HepG2 (cell line): ENCODE data around the gene RAMP1. TPM values are rescaled to one million over a fixed set of nuclear protein-coding genes. Genes with fewer than 3 reads are reported as not detected.

ENCODE experiments used
- ATAC-seq: fragments of 200-7000 bp; cut with Tn5 transposase; 3 replicates; pipeline ENCODE4 v1.9.1; 2020; ENCODE audit warnings: mild to moderate bottlenecking, moderate library complexity
- BruUV-seq: library from RNA; stranded (reverse); fragments of 400-500 nt; replicated peaks from 2 replicates; lab custom pipeline; 2021; lab: Mats Ljungman, UMichigan
- CTCF ChIA-PET: fragments of 300-600 bp; formaldehyde crosslinking; extraction: SDS; loops from one replicate; lab custom pipeline; 2021; ENCODE audit warnings: low total read pairs, inconsistent platforms, low intra/inter-chr PET ratio; lab: Yijun Ruan, JAX
- POLR2A ChIA-PET: fragments of 350-600 bp; sonication (Branson Sonifier 250); formaldehyde crosslinking; loops from one replicate; lab custom pipeline; 2020; ENCODE audit warnings: antibody characterized with exemption, inconsistent platforms; lab: Yijun Ruan, JAX
- DNase-seq: peaks from one replicate; pipeline ENCODE4 v3.0.0-alpha.2; 2015; ENCODE audit warnings: low spot score
- FAIRE-seq: peaks from 3 replicates; lab custom pipeline; 2011; peaks lifted over from hg19 to GRCh38; lab: Jason Lieb, UNC
- H2AFZ ChIP-seq: one replicate; pipeline ENCODE4 v1.6.1; 2011; ENCODE audit warnings: low read length, inconsistent platforms
- H3K27ac ChIP-seq: fragments of 300-600 bp; 3 replicates; pipeline ENCODE4 v1.8.0; 2011; ENCODE audit warnings: mixed run types, mild to moderate bottlenecking, mixed read lengths, low read length, inconsistent platforms; ENCODE audit not compliant: insufficient read depth; ENCODE audit errors: extremely low read length
- H3K27me3 ChIP-seq, 2 experiments: fragments of 200-600 bp in 1 of 2; 2 replicates in 1 of 2; 3 replicates in 1 of 2; pipeline versions ENCODE4 v1.6.0 to v1.8.0; 2011; ENCODE audit warnings: low read length in 2 of 2, mild to moderate bottlenecking in 2 of 2, moderate library complexity in 2 of 2, inconsistent platforms in 1 of 2; ENCODE audit not compliant: insufficient read depth in 2 of 2, control insufficient read depth in 1 of 2
- H3K36me3 ChIP-seq, 2 experiments: fragments of 200-600 bp in 1 of 2; replicated peaks in 1 of 2; 2 replicates in 1 of 2; 3 replicates in 1 of 2; pipeline versions ENCODE4 v1.5.1 to v1.8.0; 2011; ENCODE audit warnings: low read length in 2 of 2, inconsistent platforms in 1 of 2; ENCODE audit not compliant: insufficient read depth in 2 of 2, control insufficient read depth in 1 of 2
- H3K4me1 ChIP-seq: 2 replicates; pipeline ENCODE4 v1.5.1; 2012; ENCODE audit warnings: low read length, inconsistent platforms; ENCODE audit not compliant: insufficient read depth
- H3K4me2 ChIP-seq: 2 replicates; pipeline ENCODE4 v1.6.0; 2011; ENCODE audit warnings: low read depth, low read length, inconsistent platforms
- H3K4me3 ChIP-seq, 3 experiments: fragments of 200-600 bp in 1 of 3; sonication (generic), shearing (Covaris generic) in 1 of 3; replicated peaks in 1 of 3; 2 replicates each; pipeline ENCODE4 v1.5.1; 2011 to 2016; ENCODE audit warnings: low read length in 3 of 3, inconsistent platforms in 2 of 3, low read depth in 2 of 3, mild to moderate bottlenecking in 2 of 3, control low read depth in 1 of 3, mixed read lengths in 1 of 3; ENCODE audit not compliant: insufficient read depth in 1 of 3
- H3K79me2 ChIP-seq: one replicate; pipeline ENCODE4 v1.6.1; 2011; ENCODE audit warnings: low read length, inconsistent platforms; ENCODE audit not compliant: insufficient read depth
- H3K9ac ChIP-seq: 2 replicates; pipeline ENCODE4 v1.6.0; 2011; ENCODE audit warnings: mild to moderate bottlenecking, low read depth, low read length, inconsistent platforms; ENCODE audit not compliant: insufficient read depth
- H3K9me3 ChIP-seq: 2 replicates; pipeline ENCODE4 v1.5.1; 2012; ENCODE audit warnings: mild to moderate bottlenecking, low read length
- H4K20me1 ChIP-seq: 2 replicates; pipeline ENCODE4 v1.6.0; 2011; ENCODE audit warnings: inconsistent platforms, mild to moderate bottlenecking, low read length, moderate library complexity; ENCODE audit not compliant: insufficient read depth
- AGO1 ChIP-seq: fragments of 200-400 bp; formaldehyde crosslinking; IDR thresholded peaks from 2 replicates; pipeline ENCODE4 v1.6.1; 2017; ENCODE audit warnings: mild to moderate bottlenecking, low read depth, low read length, moderate library complexity; ENCODE audit not compliant: poor library complexity, severe bottlenecking
- FOSL2 ChIP-seq: sonication (generic); formaldehyde crosslinking; IDR thresholded peaks from 2 replicates; pipeline ENCODE4 v1.4.0; 2020; ENCODE audit warnings: missing genetic modification reagents
- MTERF4 ChIP-seq: sonication (generic); formaldehyde crosslinking; IDR thresholded peaks from 2 replicates; pipeline ENCODE4 v1.8.0; 2023; ENCODE audit warnings: mild to moderate bottlenecking, missing genetic modification reagents
- NONO ChIP-seq, 2 experiments: fragments of 450-650 bp in 1 of 2; sonication (generic) in 1 of 2; formaldehyde crosslinking in 1 of 2; IDR thresholded peaks in 1 of 2; conservative IDR thresholded peaks in 1 of 2; 2 replicates each; pipeline versions ENCODE4 v1.6.1 to v1.8.0; 2017 to 2022; ENCODE audit warnings: mild to moderate bottlenecking in 1 of 2, missing genetic modification reagents in 1 of 2, moderate library complexity in 1 of 2
- PHF21A ChIP-seq: sonication (generic); formaldehyde crosslinking; IDR thresholded peaks from 2 replicates; pipeline ENCODE4 v1.5.0; 2020; ENCODE audit warnings: mild to moderate bottlenecking, missing genetic modification reagents
- POLR2AphosphoS5 ChIP-seq: IDR thresholded peaks from 2 replicates; pipeline ENCODE4 v1.6.1; 2012; ENCODE audit warnings: low read depth, low read length
- PRMT3 ChIP-seq: sonication (generic); formaldehyde crosslinking; IDR thresholded peaks from 2 replicates; pipeline ENCODE4 v1.8.1; 2022; ENCODE audit warnings: low read depth, mild to moderate bottlenecking, moderate library complexity, missing genetic modification reagents, borderline replicate concordance
- REXO4 ChIP-seq: sonication (generic); formaldehyde crosslinking; IDR thresholded peaks from 2 replicates; pipeline ENCODE4 v1.8.0; 2022; ENCODE audit warnings: missing genetic modification reagents, mild to moderate bottlenecking, borderline replicate concordance
- SOX5 ChIP-seq: IDR thresholded peaks from 2 replicates; pipeline ENCODE4 v1.6.1; 2016; ENCODE audit warnings: borderline replicate concordance
- ZNF607 ChIP-seq: sonication (generic); formaldehyde crosslinking; IDR thresholded peaks from 2 replicates; pipeline ENCODE4 v1.5.1; 2020; ENCODE audit warnings: missing genetic modification reagents, mild to moderate bottlenecking, borderline replicate concordance
- WGBS: methylation state at CpG from one replicate; pipeline ENCODE4 v1.1.6; 2017; ENCODE audit warnings: low lambda C conversion rate; 5-methylcytosine and 5-hydroxymethylcytosine counted together
- in situ Hi-C: cut with HindIII; loops from 2 replicates; pipeline ENCODE4 v1.10.0; 2017; ENCODE audit warnings: low pct_unique_long_range_greater_than_20kb; ENCODE audit not compliant: extremely low pct_ligation_motif_present
- intact Hi-C: fragments of 100-400 bp; cut with micrococcal nuclease; formaldehyde crosslinking; loops from one replicate; pipeline ENCODE4 v1.10.0; 2022; ENCODE audit not compliant: unreplicated experiment
- polyA plus RNA-seq, 8 experiments: library from polyadenylated mRNA; depleted of rRNA in 3 of 8; stranded (reverse) in 7 of 8; unstranded in 1 of 8; fragments of >200 nt; fragmentation: Illumina TruSeq in 4 of 8; extraction: Trizol in 4 of 8; gene quantifications; 2 replicates each; pipeline versions ENCODE4 v1.2.1 to v1.2.3, GENCODE V29; 2011 to 2016; ENCODE audit warnings: low read depth in 4 of 8, missing spikeins in 1 of 8, mixed read lengths in 1 of 8; ENCODE audit not compliant: insufficient read depth in 1 of 8
- total RNA-seq, 5 experiments: library from RNA; depleted of rRNA; stranded (reverse); fragments of >200 nt; fragmentation: Illumina TruSeq; extraction: Trizol; gene quantifications; 2 replicates each; pipeline ENCODE4 v1.2.3, GENCODE V29; 2016; ENCODE audit warnings: low read depth in 1 of 5

Gene RAMP1
- total and polyA plus RNA-seq, 2 of the 13 experiments (the other 11 are each of a cell fraction or from before 2014, with no cell fraction given), result 0.29 to 0.61 TPM

DNA sequence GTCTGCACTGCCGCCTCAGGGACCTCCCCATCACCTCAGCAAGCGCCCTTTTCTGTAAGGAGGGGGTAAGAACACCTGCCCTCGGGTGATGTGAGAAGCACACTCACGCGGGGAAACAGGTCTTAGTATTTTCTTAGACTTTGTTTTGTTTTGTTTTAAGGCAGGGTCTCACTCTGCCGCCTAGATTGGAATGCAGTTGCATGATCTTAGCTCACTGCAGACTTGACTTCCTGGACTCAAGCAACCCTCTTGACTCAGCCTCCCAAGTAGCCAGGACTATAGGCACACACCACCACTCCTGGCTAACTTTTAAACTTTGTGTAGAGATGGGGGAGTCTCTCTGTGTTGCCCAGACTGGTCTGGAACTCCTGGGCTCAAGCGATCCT is 37.1 kb downstream of the RAMP1 start (continued):
- no peak for TF ChIP-seq ZNF607 (CRISPR knock-in tag)
- no peak for TF ChIP-seq REXO4 (CRISPR knock-in tag)
- TF ChIP-seq POLR2AphosphoS5, result no peak
- TF ChIP-seq NONO (IDR thresholded peaks at IDR 0.05), result no peak
- no peak for TF ChIP-seq NONO (CRISPR knock-in tag; conservative IDR thresholded peaks at IDR 0.05)

- no peak for FAIRE-seq
- 67% methylated on average over 9 of the region's 10 CpGs for WGBS
- intact Hi-C loops (no loop called here), in situ Hi-C loops (no loop called here)
- H3K27ac ChIP-seq, result no peak overlapping the region
- H3K9me3 ChIP-seq, result no peaks in the 10 kb centered on the region
- CTCF ChIA-PET, result no interaction called here
- H3K4me2 ChIP-seq, result no peak overlapping the region
- no peaks in the 10 kb centered on the region for H3K4me1 ChIP-seq
- no peak overlapping the region for H3K4me3 ChIP-seq
- no TSS peak for BruUV-seq
- DNase-seq, result no peak
- TF ChIP-seq AGO1, result no peak
- TF ChIP-seq MTERF4, result no peak
- no peak for TF ChIP-seq PHF21A
- no peak for TF ChIP-seq FOSL2 (CRISPR knock-in tag)
- TF ChIP-seq SOX5 (CRISPR knock-in tag), result no peak
- no peak for TF ChIP-seq PRMT3 (CRISPR knock-in tag)
- no peak overlapping the region for H3K9ac ChIP-seq
- H4K20me1 ChIP-seq, result no peaks in the 10 kb centered on the region
- H3K79me2 ChIP-seq, result no peaks in the 10 kb centered on the region
- POLR2A ChIA-PET, result no interaction called here
- ATAC-seq, result no peak
- H2AFZ ChIP-seq, result no peak overlapping the region
- no peaks in the 10 kb centered on the region for H3K36me3 ChIP-seq
- H3K27me3 ChIP-seq, result peaks cover 3 to 61% of the 10 kb centered on the region in 2 experiments
Measured at GRCh38 chr2:237896956-237897355, 37.5 kb downstream of the RAMP1 start.
